Esophagus (tissue), 2 donors: ENCODE measurements around the gene KCNK3. TPM values are rescaled to one million over a fixed set of nuclear protein-coding genes. Genes with fewer than 3 reads are reported as not detected.

Experiments used
- H3K27ac ChIP-seq, 2 donors: one replicate each; pipeline ENCODE4 v1.5.1; 2013; ENCODE audit warnings: low read depth in 2 of 2, mild to moderate bottlenecking in 2 of 2, inconsistent platforms in 1 of 2, low read length in 1 of 2, moderate library complexity in 1 of 2
- H3K27me3 ChIP-seq, 2 donors: one replicate each; pipeline ENCODE4 v1.6.1; 2013; ENCODE audit warnings: low read length in 2 of 2, control low read depth in 1 of 2, mild to moderate bottlenecking in 1 of 2; ENCODE audit not compliant: insufficient read depth in 2 of 2, control insufficient read depth in 1 of 2
- H3K36me3 ChIP-seq, 2 donors: one replicate each; pipeline ENCODE4 v1.6.1; 2013; ENCODE audit warnings: low read length in 1 of 2; ENCODE audit not compliant: control insufficient read depth in 2 of 2, insufficient read depth in 2 of 2
- H3K4me1 ChIP-seq, 2 donors: one replicate each; pipeline ENCODE4 v1.6.1; 2013; ENCODE audit warnings: low read length in 1 of 2; ENCODE audit not compliant: control insufficient read depth in 2 of 2, insufficient read depth in 2 of 2
- H3K4me3 ChIP-seq, 2 donors: one replicate each; pipeline ENCODE4 v1.5.1; 2013; ENCODE audit warnings: low read length in 2 of 2, mild to moderate bottlenecking in 2 of 2, low read depth in 1 of 2, moderate library complexity in 1 of 2
- H3K9me3 ChIP-seq, 2 donors: one replicate each; pipeline ENCODE4 v1.6.1; 2013; ENCODE audit warnings: mild to moderate bottlenecking in 2 of 2, low read depth in 1 of 2, low read length in 1 of 2, moderate library complexity in 1 of 2; ENCODE audit not compliant: control insufficient read depth in 2 of 2, insufficient read depth in 1 of 2
- WGBS, 2 donors: extraction: QIAGEN DNeasy Blood & Tissue Kit; methylation state at CpG; one replicate each; pipeline ENCODE4 v1.1.7; 2013; 5-methylcytosine and 5-hydroxymethylcytosine counted together
- polyA plus RNA-seq, 2 donors: library from polyadenylated mRNA; stranded (reverse); fragments of 200-250 nt; gene quantifications; one replicate each; pipeline ENCODE4 v1.2.3, GENCODE V29; 2013
- donor health status: healthy with polysubstance abuse.
- donor health status: Bipolar disorder and iron deficiency.

KCNK3 gene
- polyA plus RNA-seq, 2 donors: 0.16 to 0.76 TPM

- Histone ChIP-seq H3K9me3 (no peaks in the 10 kb centered on the region), H3K36me3 (no peaks in the 10 kb centered on the region), H3K4me1 (peaks cover 32 to 45% of the 10 kb centered on the region in 2 donors), H3K27ac (peak overlapping the region; percentile 73 to 74), H3K4me3 (no peak overlapping the region), H3K27me3 (no peaks in the 10 kb centered on the region)
- 89 to 99% methylated on average over 4 to 5 of the region's 5 CpGs for WGBS, 2 donors
These were observed 75.5 kb downstream of the KCNK3 start for GRCh38 chr2:26767894-26768487.

DNA sequence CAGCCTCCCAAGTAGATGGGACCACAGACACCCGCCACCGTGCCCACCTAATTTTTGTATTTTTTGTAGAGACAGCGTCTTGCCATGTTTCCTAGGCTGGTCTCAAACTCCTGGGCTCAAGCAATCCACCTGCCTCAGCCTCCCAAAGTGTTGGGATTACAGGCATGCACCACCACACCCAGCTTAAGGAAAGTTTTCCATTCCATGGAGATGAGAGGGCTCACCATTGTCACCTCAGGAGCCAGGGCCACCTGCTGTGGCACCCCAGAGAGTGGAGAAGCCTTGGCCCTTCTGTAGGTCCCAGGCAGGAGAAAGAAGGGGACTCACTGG lies 76.2 kb downstream of the KCNK3 start:
- Histone ChIP-seq H3K27ac (peak overlapping the region; percentile 89 to 97), H3K9me3 (no peaks in the 10 kb centered on the region), H3K4me3 (no peak overlapping the region), H3K27me3 (no peaks in the 10 kb centered on the region), H3K4me1 (peaks cover 30 to 45% of the 10 kb centered on the region in 2 donors), H3K36me3 (no peaks in the 10 kb centered on the region)
- 97 to 99% methylated on average over 3 of the region's 3 CpGs for WGBS, 2 donors

DNA sequence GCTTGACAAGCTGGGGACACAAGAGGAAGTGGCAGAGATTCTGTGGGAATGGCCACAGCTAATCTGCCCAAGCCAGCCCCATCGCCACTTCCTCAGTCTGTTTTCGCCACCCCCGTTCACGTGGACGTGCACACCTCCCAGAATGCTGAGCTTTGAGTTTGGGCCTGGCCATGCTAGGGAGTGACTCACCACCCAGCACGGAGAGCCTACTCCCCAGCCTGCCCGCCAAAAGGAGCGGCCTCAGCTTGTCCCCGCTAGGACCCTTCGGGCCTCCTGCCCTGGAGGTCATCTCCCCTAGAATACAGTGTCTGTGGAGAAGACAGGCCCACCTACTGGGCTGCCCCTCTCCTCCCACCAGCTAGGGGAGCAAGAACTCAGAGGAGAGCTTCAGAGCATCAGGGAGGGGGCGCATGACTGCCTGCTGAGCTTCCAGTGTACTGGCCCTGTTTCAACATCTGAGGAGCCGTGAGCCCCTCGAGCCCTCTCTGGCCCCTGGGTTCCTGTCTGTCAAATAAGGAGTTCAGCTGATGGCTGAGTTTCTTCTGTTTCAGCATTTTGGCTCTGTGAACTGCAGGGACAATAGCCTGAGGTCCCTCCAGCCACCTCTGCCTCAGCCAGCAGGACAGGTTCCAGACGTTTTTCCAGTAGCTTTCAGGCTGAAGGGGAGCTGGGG lies 76.7 kb downstream of the KCNK3 start:
- H3K36me3 ChIP-seq: no peaks in the 10 kb centered on the region
- no peak overlapping the region for H3K4me3 ChIP-seq
- 28 to 31% methylated on average over 14 of the region's 14 CpGs for WGBS, 2 donors
- H3K4me1 ChIP-seq: peaks cover 30 to 45% of the 10 kb centered on the region in 2 donors
- peak overlapping the region; percentile 89 to 97 for H3K27ac ChIP-seq
- H3K9me3 ChIP-seq: no peaks in the 10 kb centered on the region
- H3K27me3 ChIP-seq: no peaks in the 10 kb centered on the region

DNA sequence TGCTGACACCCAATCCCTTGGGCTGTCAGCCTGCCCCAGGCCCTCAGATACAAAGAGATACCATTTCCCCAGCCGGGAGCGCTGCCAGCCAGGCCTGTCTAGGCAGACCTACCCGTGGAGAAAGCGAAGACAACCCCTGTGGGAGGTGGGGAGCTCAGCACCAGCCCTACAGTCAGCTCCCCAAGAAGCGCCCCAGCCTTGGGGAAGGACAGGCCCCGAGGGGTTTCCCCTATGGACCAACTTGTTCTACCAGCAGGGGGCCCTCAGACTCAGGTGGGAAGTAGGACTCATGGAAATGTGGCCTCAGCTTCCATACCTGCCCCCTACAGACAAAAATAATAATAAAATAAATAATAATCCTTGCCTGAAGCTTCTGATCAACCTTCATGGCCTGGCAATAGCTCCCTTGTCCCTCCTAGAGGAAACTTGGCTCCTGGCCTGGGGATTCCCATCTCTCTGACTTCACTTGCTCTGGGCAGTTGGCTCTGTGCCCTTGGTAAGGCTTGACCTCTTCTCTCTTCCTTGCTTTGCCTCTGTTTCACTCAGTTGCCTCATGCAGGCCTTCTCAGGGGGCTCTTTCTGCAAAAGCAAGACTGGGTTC lies 78.6 kb downstream of the KCNK3 start:
- Histone ChIP-seq H3K27me3 (no peaks in the 10 kb centered on the region), H3K9me3 (no peaks in the 10 kb centered on the region), H3K27ac (peak overlapping the region; percentile 77 to 97), H3K36me3 (peaks cover 6 to 12% of the 10 kb centered on the region in 2 donors), H3K4me1 (peaks cover 28 to 35% of the 10 kb centered on the region in 2 donors), H3K4me3 (no peak overlapping the region)
- 46 to 55% methylated on average over 6 of the region's 6 CpGs for WGBS, 2 donors

DNA sequence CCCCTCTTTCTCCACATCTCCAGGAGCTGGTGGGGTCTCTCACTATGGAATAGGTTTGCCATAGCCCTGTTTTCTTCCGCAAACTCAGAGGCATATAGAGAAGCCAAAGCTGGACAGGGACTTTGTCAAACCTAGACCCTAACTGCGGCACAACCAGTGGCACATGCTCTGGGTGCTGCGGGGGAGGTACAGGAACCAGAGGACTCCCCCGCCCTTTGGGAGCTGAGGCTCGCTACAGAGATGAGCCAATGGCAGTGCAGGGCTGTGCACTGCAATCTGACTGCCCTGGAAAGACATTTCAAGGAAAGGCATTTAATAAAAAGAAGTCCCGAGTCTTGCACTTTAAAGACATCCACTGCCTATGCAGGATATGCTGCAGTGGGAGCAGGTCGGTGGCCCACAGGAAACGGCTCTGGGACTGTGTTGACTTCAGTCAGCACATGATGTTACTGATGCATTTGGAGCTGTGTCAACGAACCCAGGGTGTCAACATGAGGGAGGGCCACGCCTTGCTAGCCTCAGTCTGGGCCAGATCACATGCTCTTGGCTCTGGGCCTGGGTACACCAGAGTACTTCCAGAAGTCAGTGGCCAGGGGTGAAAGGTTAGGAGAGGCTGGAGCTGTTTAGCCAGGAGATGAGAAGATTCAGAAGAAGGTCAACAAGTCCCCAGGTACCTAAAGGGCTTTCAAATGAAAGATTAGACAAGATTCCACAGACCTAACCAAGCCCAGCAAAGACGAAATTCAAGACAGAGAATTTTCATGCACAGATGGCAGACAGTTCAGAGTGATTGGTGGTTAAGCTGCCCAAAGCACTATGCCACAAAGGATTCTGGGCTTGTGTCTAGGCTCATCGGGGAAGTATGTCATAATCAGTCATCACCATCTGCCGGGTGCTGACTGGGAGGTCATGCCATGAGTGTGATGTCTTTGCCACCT lies 79.8 kb downstream of the KCNK3 start:
- 29 to 38% methylated on average over 13 of the region's 13 CpGs for WGBS, 2 donors
- H3K27ac ChIP-seq: peak overlapping the region; percentile 77 to 97
- H3K36me3 ChIP-seq: peaks cover 6 to 20% of the 10 kb centered on the region in 2 donors
- no peaks in the 10 kb centered on the region for H3K9me3 ChIP-seq
- no peak overlapping the region for H3K4me3 ChIP-seq
- H3K27me3 ChIP-seq: no peaks in the 10 kb centered on the region
- H3K4me1 ChIP-seq: peaks cover 26 to 30% of the 10 kb centered on the region in 2 donors

- Histone ChIP-seq H3K27me3 (no peaks in the 10 kb centered on the region), H3K9me3 (no peaks in the 10 kb centered on the region), H3K4me3 (no peak overlapping the region), H3K4me1 (peaks cover 9 to 14% of the 10 kb centered on the region in 2 donors), H3K27ac (no peak overlapping the region), H3K36me3 (peaks cover 20 to 45% of the 10 kb centered on the region in 2 donors)
- WGBS, 2 donors: 80 to 88% methylated on average over 5 of the region's 5 CpGs
These were observed 83.8 kb downstream of the KCNK3 start for GRCh38 chr2:26776195-26776800.

- H3K27ac ChIP-seq: no peak overlapping the region
- H3K9me3 ChIP-seq: no peaks in the 10 kb centered on the region
- 94 to 95% methylated on average over 18 of the region's 18 CpGs for WGBS, 2 donors
- H3K4me3 ChIP-seq: no peak overlapping the region
- H3K4me1 ChIP-seq: peaks cover 0 to 2% of the 10 kb centered on the region in 2 donors
- no peaks in the 10 kb centered on the region for H3K27me3 ChIP-seq
- peaks cover 20 to 45% of the 10 kb centered on the region in 2 donors for H3K36me3 ChIP-seq
These were observed 85.6 kb downstream of the KCNK3 start for GRCh38 chr2:26778098-26778497.

- Histone ChIP-seq H3K4me1 (peaks cover 0 to 2% of the 10 kb centered on the region in 2 donors), H3K27ac (no peak overlapping the region), H3K36me3 (peaks cover 20 to 45% of the 10 kb centered on the region in 2 donors), H3K4me3 (no peak overlapping the region), H3K27me3 (no peaks in the 10 kb centered on the region), H3K9me3 (no peaks in the 10 kb centered on the region)
- 74 to 80% methylated on average over 3 of the region's 3 CpGs for WGBS, 2 donors
These were observed 86.0 kb downstream of the KCNK3 start for GRCh38 chr2:26778507-26778906.

GRCh38 chr2:26780203-26780760 lies 87.8 kb downstream of the KCNK3 start:
- Histone ChIP-seq H3K36me3 (peaks cover 20 to 41% of the 10 kb centered on the region in 2 donors), H3K4me3 (no peak overlapping the region), H3K27me3 (no peaks in the 10 kb centered on the region), H3K4me1 (peaks cover 0 to 2% of the 10 kb centered on the region in 2 donors), H3K9me3 (no peaks in the 10 kb centered on the region), H3K27ac (no peak overlapping the region)
- WGBS, 2 donors: 86 to 87% methylated on average over 4 of the region's 4 CpGs
